Activated CD8-positive, alpha-beta T cell treated with anti-CD3 and anti-CD28 coated beads for 36 hours (primary cell): ENCODE measurements around the gene INS. TPM values are rescaled to one million over a fixed set of nuclear protein-coding genes. Genes with fewer than 3 reads are reported as not detected.

Experiments
- ATAC-seq: fragments of 200-7000 bp; cut with Tn5 transposase; one replicate; pipeline ENCODE4 v1.10.0; 2021; ENCODE audit warnings: mild to moderate bottlenecking, moderate library complexity
- CTCF ChIA-PET: fragments of 350-600 bp; sonication (Branson Sonifier 250); formaldehyde crosslinking; loops from one replicate; lab custom pipeline; 2021; ENCODE audit warnings: antibody characterized with exemption; lab: Charles Lee
- POLR2A ChIA-PET: fragments of 350-600 bp; sonication (Branson Sonifier 250); formaldehyde crosslinking; loops from one replicate; lab custom pipeline; 2021; ENCODE audit warnings: antibody characterized with exemption; lab: Charles Lee
- DNase-seq: peaks from one replicate; pipeline ENCODE4 v3.0.0-alpha.2; 2020
- H3K27ac Mint-ChIP-seq: one replicate; pipeline ENCODE4 v1.8.0; 2021; ENCODE audit warnings: mild to moderate bottlenecking, mixed read lengths
- H3K27me3 Mint-ChIP-seq: one replicate; pipeline ENCODE4 v1.8.0; 2021; ENCODE audit warnings: mixed read lengths
- H3K36me3 Mint-ChIP-seq: one replicate; pipeline ENCODE4 v1.8.0; 2021; ENCODE audit warnings: low read depth, mixed read lengths
- H3K4me1 Mint-ChIP-seq: one replicate; pipeline ENCODE4 v1.8.0; 2021; ENCODE audit warnings: low read depth, mixed read lengths
- H3K4me3 Mint-ChIP-seq: one replicate; pipeline ENCODE4 v1.8.0; 2021; ENCODE audit warnings: mild to moderate bottlenecking, moderate library complexity, mixed read lengths
- H3K9me3 Mint-ChIP-seq: one replicate; pipeline ENCODE4 v1.8.0; 2021; ENCODE audit warnings: mixed read lengths
- intact Hi-C: fragments of 100-400 bp; cut with micrococcal nuclease; formaldehyde crosslinking; loops from one replicate; pipeline ENCODE4 v1.10.0; 2022
- total RNA-seq, 2 experiments: library from RNA; stranded (reverse); gene quantifications; one replicate each; pipeline ENCODE4 v1.2.3, GENCODE V29; 2021
- TF ChIP-seq, protein P1 (sequence below): fragments of 200-600 bp; IDR thresholded peaks from one replicate; pipeline ENCODE4 v1.8.0; 2022; ENCODE audit warnings: antibody characterized with exemption, mild to moderate bottlenecking

Gene INS
- total RNA-seq, 2 experiments from 2014 or later: not detected

DNA sequence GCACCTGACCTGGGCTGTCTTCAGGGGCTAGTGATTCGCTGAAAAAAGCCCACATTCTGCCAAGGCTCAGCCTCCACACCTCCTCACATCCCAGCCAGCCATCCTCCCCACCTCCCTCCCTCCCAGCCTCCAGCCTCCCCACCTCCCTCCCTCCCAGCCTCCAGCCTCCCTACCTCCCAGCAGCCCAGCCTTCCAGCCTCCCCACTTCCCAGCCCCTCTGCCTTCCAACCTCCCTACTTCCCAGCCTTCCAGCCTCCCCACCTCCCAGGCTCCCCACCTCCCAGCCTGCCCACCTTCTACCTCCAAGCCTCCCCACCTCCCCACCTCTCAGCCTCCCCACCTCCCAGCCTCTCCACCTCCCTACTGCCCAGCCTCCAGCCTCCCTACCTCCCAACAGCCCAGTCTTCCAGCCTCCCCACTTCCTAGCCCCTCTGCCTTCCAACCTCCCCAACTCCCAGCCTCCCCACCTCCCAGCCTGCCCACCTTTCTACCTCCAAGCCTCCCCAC is 44.3 kb upstream of the INS start:
- ChIA-PET CTCF (no interaction called here), POLR2A (no interaction called here)
- no peak overlapping the region for H3K27ac Mint-ChIP-seq
- ATAC-seq (no peak), DNase-seq (no peak)
- H3K36me3 Mint-ChIP-seq: no peaks in the 10 kb centered on the region
- no peak overlapping the region for H3K4me3 Mint-ChIP-seq
- H3K9me3 Mint-ChIP-seq: no peaks in the 10 kb centered on the region
- TF ChIP-seq, protein P1, sequence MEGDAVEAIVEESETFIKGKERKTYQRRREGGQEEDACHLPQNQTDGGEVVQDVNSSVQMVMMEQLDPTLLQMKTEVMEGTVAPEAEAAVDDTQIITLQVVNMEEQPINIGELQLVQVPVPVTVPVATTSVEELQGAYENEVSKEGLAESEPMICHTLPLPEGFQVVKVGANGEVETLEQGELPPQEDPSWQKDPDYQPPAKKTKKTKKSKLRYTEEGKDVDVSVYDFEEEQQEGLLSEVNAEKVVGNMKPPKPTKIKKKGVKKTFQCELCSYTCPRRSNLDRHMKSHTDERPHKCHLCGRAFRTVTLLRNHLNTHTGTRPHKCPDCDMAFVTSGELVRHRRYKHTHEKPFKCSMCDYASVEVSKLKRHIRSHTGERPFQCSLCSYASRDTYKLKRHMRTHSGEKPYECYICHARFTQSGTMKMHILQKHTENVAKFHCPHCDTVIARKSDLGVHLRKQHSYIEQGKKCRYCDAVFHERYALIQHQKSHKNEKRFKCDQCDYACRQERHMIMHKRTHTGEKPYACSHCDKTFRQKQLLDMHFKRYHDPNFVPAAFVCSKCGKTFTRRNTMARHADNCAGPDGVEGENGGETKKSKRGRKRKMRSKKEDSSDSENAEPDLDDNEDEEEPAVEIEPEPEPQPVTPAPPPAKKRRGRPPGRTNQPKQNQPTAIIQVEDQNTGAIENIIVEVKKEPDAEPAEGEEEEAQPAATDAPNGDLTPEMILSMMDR: no peak
- intact Hi-C loops: no loop called here
- H3K4me1 Mint-ChIP-seq: no peaks in the 10 kb centered on the region
- no peaks in the 10 kb centered on the region for H3K27me3 Mint-ChIP-seq

GRCh38 chr11:2204361-2205213 is 43.6 kb upstream of the INS start:
- Mint-ChIP-seq H3K36me3 (no peaks in the 10 kb centered on the region), H3K27ac (no peak overlapping the region), H3K4me1 (no peaks in the 10 kb centered on the region), H3K4me3 (no peak overlapping the region), H3K9me3 (no peaks in the 10 kb centered on the region), H3K27me3 (no peaks in the 10 kb centered on the region)
- ATAC-seq: peak; percentile 10
- intact Hi-C loops: no loop called here
- CTCF ChIA-PET: interaction anchor here (2.2 kb wide), 1 partner anchor 10 kb away, joined by 9 read pairs; no protein-coding TSS in a partner anchor
- TF ChIP-seq, protein P1: no peak
- peak; percentile 4 for DNase-seq
- POLR2A ChIA-PET: no interaction called here

DNA sequence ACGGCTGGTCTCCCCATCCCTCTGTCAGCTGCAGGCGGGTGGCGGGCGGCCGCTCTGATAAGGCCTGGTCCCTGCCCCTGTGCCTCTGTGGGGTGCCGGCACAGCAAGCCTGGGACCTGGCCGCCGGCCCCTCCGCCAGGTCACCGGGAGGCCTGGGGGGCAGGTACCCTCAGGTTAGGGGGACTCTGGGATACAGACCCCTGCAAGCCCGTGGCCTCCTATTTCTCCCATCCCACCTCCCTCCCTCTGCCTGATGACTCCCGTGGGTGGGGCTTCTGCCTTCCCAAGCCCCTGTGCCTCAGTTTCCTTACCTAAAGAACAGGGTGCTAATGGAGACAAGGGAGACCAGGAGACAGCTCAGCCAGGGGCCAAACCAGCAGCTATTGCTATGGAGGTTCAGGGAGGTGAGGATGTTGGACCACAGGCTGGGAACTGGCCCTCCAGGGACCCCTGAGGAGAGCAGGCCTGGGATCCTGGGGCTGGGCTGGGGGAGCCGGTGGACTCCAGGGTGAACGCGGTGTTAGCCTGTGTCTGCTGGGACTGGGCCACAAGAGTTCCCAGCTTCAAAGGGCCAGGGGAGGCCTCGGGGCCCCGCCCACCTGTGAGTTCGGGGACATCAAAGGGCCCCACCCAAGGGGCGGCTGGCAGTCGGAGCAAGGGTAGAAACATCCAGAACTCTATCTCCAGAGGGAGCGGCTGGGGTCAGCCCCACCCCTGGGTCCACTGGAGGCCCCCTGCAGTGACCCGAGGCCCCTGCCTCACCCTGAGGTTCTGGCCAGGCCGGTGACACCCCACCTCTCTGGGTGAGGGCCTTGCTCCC is 42.6 kb upstream of the INS start:
- intact Hi-C loops: no loop called here
- H3K36me3 Mint-ChIP-seq: no peaks in the 10 kb centered on the region
- no peaks in the 10 kb centered on the region for H3K9me3 Mint-ChIP-seq
- no peak for ATAC-seq
- no peak overlapping the region for H3K4me3 Mint-ChIP-seq
- no peak for DNase-seq
- H3K27me3 Mint-ChIP-seq: no peaks in the 10 kb centered on the region
- H3K27ac Mint-ChIP-seq: no peak overlapping the region
- TF ChIP-seq, protein P1: no peak
- POLR2A ChIA-PET: interaction anchor here (1.2 kb wide), 1 partner anchor 302 kb away, joined by 3 read pairs; no protein-coding TSS in a partner anchor
- CTCF ChIA-PET: interaction anchor here (2.2 to 3.6 kb wide), 2 partner anchors 9 to 216 kb away, joined by 9 to 17 read pairs; no protein-coding TSS in a partner anchor
- no peaks in the 10 kb centered on the region for H3K4me1 Mint-ChIP-seq

DNA sequence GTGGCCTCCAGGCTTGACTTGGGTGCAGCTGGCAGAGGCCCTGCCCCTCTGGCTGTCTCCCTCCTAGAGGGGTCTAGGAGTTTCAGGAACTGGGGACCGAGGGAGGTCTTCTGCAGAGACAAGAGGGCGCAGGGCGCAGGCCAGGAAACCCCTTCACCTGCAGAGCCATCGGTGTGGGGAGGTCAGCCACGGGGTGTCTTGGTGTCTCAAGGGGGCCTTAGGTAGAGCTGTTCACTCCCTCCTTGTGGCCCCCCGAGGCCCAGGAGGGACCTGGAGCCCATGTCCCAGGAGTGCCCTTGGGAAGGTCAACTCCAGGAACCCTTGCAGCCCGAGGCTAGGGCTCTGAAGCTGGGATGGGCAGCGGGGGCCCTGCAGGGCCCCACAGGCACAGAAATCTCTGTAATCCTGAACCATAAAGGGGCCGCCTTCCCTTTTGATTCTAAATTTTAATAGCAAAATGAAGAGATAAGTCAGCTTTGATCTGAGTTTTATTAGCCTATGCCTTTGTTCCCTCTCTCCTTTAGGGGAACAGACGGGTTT is 42.0 kb upstream of the INS start:
- no peak overlapping the region for H3K4me3 Mint-ChIP-seq
- no peaks in the 10 kb centered on the region for H3K4me1 Mint-ChIP-seq
- no peaks in the 10 kb centered on the region for H3K9me3 Mint-ChIP-seq
- ATAC-seq (no peak), DNase-seq (no peak)
- intact Hi-C loops: no loop called here
- TF ChIP-seq, protein P1: no peak
- ChIA-PET POLR2A (interaction anchor here (1.2 kb wide), 1 partner anchor 303 kb away, joined by 3 read pairs; no protein-coding TSS in a partner anchor), CTCF (interaction anchor here (2.2 to 3.6 kb wide), 2 partner anchors 9 to 217 kb away, joined by 9 to 17 read pairs; no protein-coding TSS in a partner anchor)
- no peak overlapping the region for H3K27ac Mint-ChIP-seq
- H3K27me3 Mint-ChIP-seq: no peaks in the 10 kb centered on the region
- no peaks in the 10 kb centered on the region for H3K36me3 Mint-ChIP-seq
